Activated T-helper 1 cell treated with anti-CD3 and anti-CD28 coated beads, Interleukin-12 subunit alpha, Interleukin-12 subunit beta, Interleukin-2, Interleukin-4 antibody, amounts not matched to agents 30 ng/mL and 10 ng/mL and 1 ng/mL, durations not matched to agents 14 hours and 24 hours and 36 hours (primary cell): ENCODE results near the gene ULK4. TPM values are rescaled to one million over a fixed set of nuclear protein-coding genes. Genes with fewer than 3 reads are reported as not detected.

Source experiments
- DNase-seq: peaks from one replicate; pipeline ENCODE4 v3.0.0; 2021; ENCODE audit warnings: low spot score
- H3K27ac Mint-ChIP-seq: one replicate; pipeline ENCODE4 v1.8.0; 2021; ENCODE audit warnings: mild to moderate bottlenecking, mixed read lengths
- H3K27me3 Mint-ChIP-seq: one replicate; pipeline ENCODE4 v1.8.0; 2022; ENCODE audit warnings: mild to moderate bottlenecking, moderate library complexity, mixed read lengths; ENCODE audit not compliant: insufficient read depth
- H3K36me3 Mint-ChIP-seq: one replicate; pipeline ENCODE4 v1.8.0; 2021; ENCODE audit warnings: low read depth, mixed read lengths
- H3K4me1 Mint-ChIP-seq: one replicate; pipeline ENCODE4 v1.8.0; 2021; ENCODE audit warnings: low read depth, mixed read lengths
- H3K4me3 Mint-ChIP-seq: one replicate; pipeline ENCODE4 v1.8.0; 2021; ENCODE audit warnings: mild to moderate bottlenecking, moderate library complexity, mixed read lengths
- H3K9me3 Mint-ChIP-seq: one replicate; pipeline ENCODE4 v1.8.0; 2021; ENCODE audit warnings: mixed read lengths
- intact Hi-C: fragments of 100-400 bp; cut with micrococcal nuclease; formaldehyde crosslinking; loops from one replicate; pipeline ENCODE4 v1.15.1; 2024
- total RNA-seq: library from RNA; stranded (reverse); gene quantifications from 2 replicates; pipeline ENCODE4 v1.2.3, GENCODE V29; 2022

Gene ULK4
- total RNA-seq, 1 donor from 2014 or later, result 7.3 TPM

- peaks cover 4% of the 10 kb centered on the region for H3K9me3 Mint-ChIP-seq
- intact Hi-C loops, result no loop called here
- DNase-seq, result no peak
- H3K27ac Mint-ChIP-seq, result no peak overlapping the region
- peaks cover 5% of the 10 kb centered on the region for H3K4me1 Mint-ChIP-seq
- H3K4me3 Mint-ChIP-seq, result no peak overlapping the region
- H3K36me3 Mint-ChIP-seq, result peaks cover 2% of the 10 kb centered on the region
- no peaks in the 10 kb centered on the region for H3K27me3 Mint-ChIP-seq
Measured at GRCh38 chr3:41521010-41521655, 440.8 kb downstream of the ULK4 start.

DNA sequence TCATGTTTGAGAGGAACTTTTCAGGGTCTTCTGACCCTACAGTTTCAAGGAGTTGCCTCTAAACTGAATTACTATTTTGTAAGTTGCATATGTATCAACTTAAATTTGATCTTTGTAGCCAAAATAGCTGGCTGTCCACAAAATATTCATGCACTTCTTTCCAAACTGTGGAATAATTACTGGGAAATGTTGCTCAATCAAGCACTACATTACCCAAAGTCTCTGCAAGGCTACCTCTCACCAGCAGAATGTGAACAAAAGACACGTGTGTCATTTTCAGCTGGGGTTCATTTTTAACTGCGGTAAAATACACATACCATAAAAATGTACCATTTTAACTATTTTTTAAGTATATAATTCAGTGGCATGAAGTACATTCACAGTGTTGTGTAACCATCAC, 442.2 kb downstream of the ULK4 start:
- no peaks in the 10 kb centered on the region for H3K27me3 Mint-ChIP-seq
- no peak overlapping the region for H3K4me3 Mint-ChIP-seq
- peaks cover 5% of the 10 kb centered on the region for H3K4me1 Mint-ChIP-seq
- no peak for DNase-seq
- no peak overlapping the region for H3K27ac Mint-ChIP-seq
- peaks cover 2% of the 10 kb centered on the region for H3K36me3 Mint-ChIP-seq
- H3K9me3 Mint-ChIP-seq, result peaks cover 8% of the 10 kb centered on the region
- intact Hi-C loops, result no loop called here

- Mint-ChIP-seq H3K4me3 (no peak overlapping the region), H3K27me3 (no peaks in the 10 kb centered on the region), H3K36me3 (peaks cover 2% of the 10 kb centered on the region), H3K9me3 (peaks cover 12% of the 10 kb centered on the region), H3K4me1 (peaks cover 5% of the 10 kb centered on the region), H3K27ac (no peak overlapping the region)
- no peak for DNase-seq
- intact Hi-C loops, result no loop called here
Measured at GRCh38 chr3:41518626-41519025, 443.3 kb downstream of the ULK4 start.

DNA sequence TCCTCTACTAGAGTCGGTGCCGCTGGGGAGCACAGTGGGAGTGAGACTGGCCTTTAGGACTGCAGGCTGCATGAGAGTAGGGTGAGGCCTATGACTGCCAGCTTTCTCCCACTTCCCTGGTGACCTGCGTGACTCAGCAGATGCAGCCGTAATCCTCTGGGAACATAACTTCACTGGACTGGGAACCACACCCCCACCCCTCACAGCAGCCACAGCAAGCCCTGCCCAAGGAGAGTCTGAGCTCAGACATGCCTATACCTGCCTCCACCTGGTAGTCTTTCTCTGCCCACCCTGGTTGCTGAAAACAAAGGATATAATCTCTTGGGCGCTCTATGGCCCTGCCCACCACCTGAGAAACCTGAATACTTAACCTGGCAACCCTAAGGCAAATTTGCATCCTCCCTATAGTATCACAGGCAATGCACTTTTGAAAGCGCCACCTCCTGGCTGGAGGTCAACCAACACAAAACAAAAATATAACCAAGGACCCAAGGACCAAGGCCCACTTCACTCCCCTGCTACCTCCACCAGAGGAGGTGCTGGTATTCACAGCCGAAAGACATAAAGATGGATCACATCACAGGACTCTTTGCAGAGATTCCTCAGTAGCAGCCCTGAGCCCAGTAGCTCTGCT, 453.7 kb downstream of the ULK4 start:
- intact Hi-C loops, result no loop called here
- no peak for DNase-seq
- no peak overlapping the region for H3K27ac Mint-ChIP-seq
- H3K4me3 Mint-ChIP-seq, result no peak overlapping the region
- H3K4me1 Mint-ChIP-seq, result no peaks in the 10 kb centered on the region
- no peaks in the 10 kb centered on the region for H3K27me3 Mint-ChIP-seq
- H3K36me3 Mint-ChIP-seq, result peaks cover 2% of the 10 kb centered on the region
- H3K9me3 Mint-ChIP-seq, result peaks cover 26% of the 10 kb centered on the region

GRCh38 chr3:41507336-41508062, 454.4 kb downstream of the ULK4 start:
- intact Hi-C loops, result no loop called here
- Mint-ChIP-seq H3K4me1 (no peaks in the 10 kb centered on the region), H3K9me3 (peaks cover 20% of the 10 kb centered on the region), H3K27me3 (peaks cover 1% of the 10 kb centered on the region), H3K27ac (no peak overlapping the region), H3K36me3 (peaks cover 2% of the 10 kb centered on the region), H3K4me3 (no peak overlapping the region)
- DNase-seq, result no peak

- peaks cover 4% of the 10 kb centered on the region for H3K9me3 Mint-ChIP-seq
- intact Hi-C loops, result no loop called here
- H3K4me3 Mint-ChIP-seq, result no peak overlapping the region
- H3K36me3 Mint-ChIP-seq, result peaks cover 2% of the 10 kb centered on the region
- H3K27me3 Mint-ChIP-seq, result peaks cover 2% of the 10 kb centered on the region
- DNase-seq, result no peak
- H3K27ac Mint-ChIP-seq, result no peak overlapping the region
- H3K4me1 Mint-ChIP-seq, result no peaks in the 10 kb centered on the region
Measured at GRCh38 chr3:41503998-41504623, 457.8 kb downstream of the ULK4 start.

DNA sequence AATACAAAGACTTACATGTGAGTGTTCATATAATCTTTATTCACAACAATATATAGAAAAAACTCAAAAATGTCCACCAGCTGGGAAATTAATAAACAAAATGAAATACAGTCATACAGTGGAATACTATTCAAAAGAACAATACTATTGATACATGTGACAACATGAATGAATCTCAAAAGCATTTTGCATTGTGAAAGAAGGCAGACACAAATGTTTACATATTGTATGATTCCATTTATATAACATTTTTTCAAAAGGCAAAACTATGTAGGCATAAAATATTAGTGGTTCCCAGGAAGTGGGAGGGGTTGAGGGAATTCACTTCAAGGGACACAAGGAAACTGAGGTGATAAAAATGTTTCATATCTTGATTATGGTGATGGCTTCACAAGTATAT, 459.4 kb downstream of the ULK4 start:
- H3K4me3 Mint-ChIP-seq, result no peak overlapping the region
- H3K27me3 Mint-ChIP-seq, result peaks cover 2% of the 10 kb centered on the region
- H3K4me1 Mint-ChIP-seq, result no peaks in the 10 kb centered on the region
- no peaks in the 10 kb centered on the region for H3K9me3 Mint-ChIP-seq
- H3K36me3 Mint-ChIP-seq, result no peaks in the 10 kb centered on the region
- no peak for DNase-seq
- intact Hi-C loops, result no loop called here
- no peak overlapping the region for H3K27ac Mint-ChIP-seq

- intact Hi-C loops, result no loop called here
- H3K4me1 Mint-ChIP-seq, result no peaks in the 10 kb centered on the region
Measured at GRCh38 chr3:41502023-41502422, 459.9 kb downstream of the ULK4 start.

GRCh38 chr3:41498847-41499246, 463.1 kb downstream of the ULK4 start:
- H3K27ac Mint-ChIP-seq, result no peak overlapping the region
- DNase-seq, result no peak
- no peak overlapping the region for H3K4me3 Mint-ChIP-seq
- H3K36me3 Mint-ChIP-seq, result no peaks in the 10 kb centered on the region
- H3K27me3 Mint-ChIP-seq, result peaks cover 2% of the 10 kb centered on the region
- intact Hi-C loops, result no loop called here
- H3K9me3 Mint-ChIP-seq, result no peaks in the 10 kb centered on the region
- H3K4me1 Mint-ChIP-seq, result no peaks in the 10 kb centered on the region

More at GRCh38 chr3:41502023-41502422, 459.9 kb downstream of the ULK4 start:
- Mint-ChIP-seq H3K4me3 (no peak overlapping the region), H3K27ac (no peak overlapping the region), H3K36me3 (no peaks in the 10 kb centered on the region), H3K9me3 (no peaks in the 10 kb centered on the region), H3K27me3 (peaks cover 2% of the 10 kb centered on the region)
- DNase-seq, result no peak

DNA sequence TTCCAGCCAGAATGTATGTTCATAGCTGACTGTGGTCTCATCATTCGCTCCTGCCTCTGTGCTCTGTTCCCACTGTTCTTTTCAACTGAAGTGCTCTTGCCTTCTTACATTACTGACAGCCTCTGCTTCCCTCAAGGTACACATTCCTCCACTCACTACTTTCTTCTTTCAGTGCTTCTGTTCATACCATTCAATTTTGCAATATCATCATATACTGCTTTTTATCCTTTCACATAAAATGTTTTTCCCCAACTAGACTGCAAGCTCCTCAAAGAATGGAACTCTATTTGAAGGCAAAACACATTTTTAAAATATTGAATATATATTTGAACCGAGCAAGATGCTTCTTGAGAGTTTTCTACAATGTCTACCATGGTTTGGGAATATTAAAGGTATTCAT, 471.5 kb downstream of the ULK4 start:
- Mint-ChIP-seq H3K9me3 (peaks cover 3% of the 10 kb centered on the region), H3K4me3 (no peak overlapping the region), H3K36me3 (no peaks in the 10 kb centered on the region), H3K27ac (no peak overlapping the region), H3K27me3 (peaks cover 2% of the 10 kb centered on the region), H3K4me1 (no peaks in the 10 kb centered on the region)
- intact Hi-C loops, result no loop called here
- DNase-seq, result no peak

DNA sequence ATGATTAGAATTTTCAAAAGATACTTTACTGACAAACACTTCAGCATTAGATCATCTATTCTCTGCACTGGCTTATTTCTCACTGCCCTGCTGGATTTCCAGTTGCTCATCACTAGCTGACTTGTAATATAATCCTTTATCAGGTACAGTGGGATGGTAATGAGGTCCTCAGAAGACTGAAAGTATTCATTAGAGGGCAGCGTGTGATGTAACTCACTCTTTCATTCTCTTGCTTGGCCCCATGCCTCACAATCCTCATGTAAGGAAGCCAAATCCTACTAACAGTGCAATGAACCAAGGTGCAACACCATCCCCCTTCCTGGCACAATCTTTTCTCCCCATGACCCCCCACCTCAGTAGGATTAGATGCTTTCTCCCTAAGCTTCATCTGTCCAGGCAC, 472.7 kb downstream of the ULK4 start:
- Mint-ChIP-seq H3K9me3 (peaks cover 3% of the 10 kb centered on the region), H3K27ac (no peak overlapping the region), H3K4me3 (no peak overlapping the region), H3K27me3 (peaks cover 2% of the 10 kb centered on the region), H3K36me3 (no peaks in the 10 kb centered on the region), H3K4me1 (no peaks in the 10 kb centered on the region)
- intact Hi-C loops, result no loop called here
- DNase-seq, result no peak

GRCh38 chr3:41488501-41488900, 473.4 kb downstream of the ULK4 start:
- Mint-ChIP-seq H3K27ac (no peak overlapping the region), H3K4me3 (no peak overlapping the region), H3K36me3 (no peaks in the 10 kb centered on the region), H3K9me3 (peaks cover 3% of the 10 kb centered on the region), H3K27me3 (peaks cover 2% of the 10 kb centered on the region), H3K4me1 (no peaks in the 10 kb centered on the region)
- intact Hi-C loops, result no loop called here
- no peak for DNase-seq

DNA sequence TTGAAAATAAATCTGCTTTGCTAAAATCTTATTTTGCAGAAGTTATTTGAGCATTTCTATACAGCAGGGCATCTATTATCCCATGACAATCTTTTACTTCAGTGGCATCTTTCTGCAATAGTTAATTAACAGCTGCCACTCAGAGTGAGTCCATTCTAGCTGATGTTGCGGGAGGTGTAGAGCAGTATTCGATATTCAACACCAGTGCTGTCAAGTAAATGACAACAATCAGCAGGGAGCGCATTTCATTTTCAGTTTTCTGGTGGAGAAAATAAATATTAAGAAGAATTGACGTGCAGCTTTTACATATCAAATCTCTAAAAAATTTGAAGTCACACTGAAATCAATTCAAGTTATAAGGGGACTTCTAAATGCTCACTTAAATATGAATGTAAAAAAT, 476.4 kb downstream of the ULK4 start:
- H3K4me3 Mint-ChIP-seq, result no peak overlapping the region
- H3K27me3 Mint-ChIP-seq, result peaks cover 2% of the 10 kb centered on the region
- DNase-seq, result no peak
- intact Hi-C loops, result no loop called here
- H3K27ac Mint-ChIP-seq, result no peak overlapping the region
- H3K4me1 Mint-ChIP-seq, result no peaks in the 10 kb centered on the region
- no peaks in the 10 kb centered on the region for H3K36me3 Mint-ChIP-seq
- peaks cover 2% of the 10 kb centered on the region for H3K9me3 Mint-ChIP-seq
